NCI-H2196 (cell line): ENCODE results near the gene STOM.

ENCODE experiments used
- DNase-seq: peaks from one replicate; lab custom pipeline; 2025; ENCODE audit not compliant: unreplicated experiment; lab: John Stamatoyannopoulos, UW

STOM gene

GRCh38 chr9:121371495-121372061 lies 1.5 kb upstream of the STOM start:
- no peak for DNase-seq

GRCh38 chr9:121368745-121369144 lies 1.3 kb downstream of the STOM start:
- no peak for DNase-seq

GRCh38 chr9:121368138-121368522 lies 1.9 kb downstream of the STOM start:
- no peak for DNase-seq

GRCh38 chr9:121367306-121368137 lies 2.5 kb downstream of the STOM start:
- DNase-seq: no peak

GRCh38 chr9:121366611-121367192 lies 3.3 kb downstream of the STOM start:
- DNase-seq: no peak

- no peak for DNase-seq
These were observed 4.5 kb downstream of the STOM start for GRCh38 chr9:121365564-121365963.

GRCh38 chr9:121364886-121365285 lies 5.2 kb downstream of the STOM start:
- no peak for DNase-seq

- no peak for DNase-seq
These were observed 6.0 kb downstream of the STOM start for GRCh38 chr9:121364077-121364476.

GRCh38 chr9:121363622-121363961 lies 6.5 kb downstream of the STOM start:
- no peak for DNase-seq

GRCh38 chr9:121362813-121363621 lies 7.0 kb downstream of the STOM start:
- DNase-seq: no peak

GRCh38 chr9:121360601-121361374 lies 9.3 kb downstream of the STOM start:
- no peak for DNase-seq

- no peak for DNase-seq
These were observed 10.4 kb downstream of the STOM start for GRCh38 chr9:121359351-121360294.

- DNase-seq: no peak
These were observed 11.3 kb downstream of the STOM start for GRCh38 chr9:121358751-121359150.

GRCh38 chr9:121357011-121357410 lies 13.0 kb downstream of the STOM start:
- no peak for DNase-seq

GRCh38 chr9:121354762-121355161 lies 15.3 kb downstream of the STOM start:
- DNase-seq: no peak

- DNase-seq: no peak
These were observed 15.9 kb downstream of the STOM start for GRCh38 chr9:121354141-121354540.

- DNase-seq: no peak
These were observed 16.6 kb downstream of the STOM start for GRCh38 chr9:121353241-121354061.

- DNase-seq: peak; percentile 87
These were observed 19.0 kb downstream of the STOM start for GRCh38 chr9:121350993-121351561.

GRCh38 chr9:121350036-121350435 lies 20.0 kb downstream of the STOM start:
- no peak for DNase-seq
